ENCODE data around the gene ARHGAP29. TPM values are rescaled to one million over a fixed set of nuclear protein-coding genes. Genes with fewer than 3 reads are reported as not detected.

The ARHGAP29 gene
- total and polyA plus RNA-seq, 2 of the 4 experiments (the other 2 are of a cell fraction), result 19.1 to 30.3 TPM

DNA sequence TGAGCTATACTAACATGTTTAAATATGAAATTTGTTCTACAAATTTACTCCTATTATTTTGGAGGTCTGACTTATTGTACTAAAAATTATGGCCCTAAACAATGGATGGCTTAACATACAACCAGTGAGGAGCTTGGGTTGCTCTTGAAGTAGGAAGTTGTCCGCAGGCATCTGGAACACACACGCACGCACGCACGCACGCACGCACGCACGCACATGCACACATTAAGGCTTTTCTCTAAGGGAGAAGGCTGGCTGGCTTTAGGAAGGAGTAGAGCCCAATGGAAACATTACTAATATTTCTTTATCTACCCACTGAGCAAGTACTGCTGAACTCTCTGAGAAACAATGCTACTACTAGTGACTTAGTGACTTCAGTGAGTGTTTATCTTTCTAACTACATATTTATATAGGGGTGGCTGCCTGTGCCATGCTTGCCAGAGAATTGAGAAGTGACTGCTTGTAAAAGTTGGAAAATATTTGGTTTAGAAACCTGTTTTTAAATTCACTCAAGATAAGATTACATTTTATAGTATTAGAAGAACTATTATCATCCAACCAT is 16.2 kb upstream of the ARHGAP29 start (continued):
- TF ChIP-seq, protein P1, sequence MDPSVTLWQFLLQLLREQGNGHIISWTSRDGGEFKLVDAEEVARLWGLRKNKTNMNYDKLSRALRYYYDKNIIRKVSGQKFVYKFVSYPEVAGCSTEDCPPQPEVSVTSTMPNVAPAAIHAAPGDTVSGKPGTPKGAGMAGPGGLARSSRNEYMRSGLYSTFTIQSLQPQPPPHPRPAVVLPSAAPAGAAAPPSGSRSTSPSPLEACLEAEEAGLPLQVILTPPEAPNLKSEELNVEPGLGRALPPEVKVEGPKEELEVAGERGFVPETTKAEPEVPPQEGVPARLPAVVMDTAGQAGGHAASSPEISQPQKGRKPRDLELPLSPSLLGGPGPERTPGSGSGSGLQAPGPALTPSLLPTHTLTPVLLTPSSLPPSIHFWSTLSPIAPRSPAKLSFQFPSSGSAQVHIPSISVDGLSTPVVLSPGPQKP (IDR thresholded peaks at IDR 0.05; ENCODE audit: borderline replicate concordance, low read depth, low read length), result no peak

DNA sequence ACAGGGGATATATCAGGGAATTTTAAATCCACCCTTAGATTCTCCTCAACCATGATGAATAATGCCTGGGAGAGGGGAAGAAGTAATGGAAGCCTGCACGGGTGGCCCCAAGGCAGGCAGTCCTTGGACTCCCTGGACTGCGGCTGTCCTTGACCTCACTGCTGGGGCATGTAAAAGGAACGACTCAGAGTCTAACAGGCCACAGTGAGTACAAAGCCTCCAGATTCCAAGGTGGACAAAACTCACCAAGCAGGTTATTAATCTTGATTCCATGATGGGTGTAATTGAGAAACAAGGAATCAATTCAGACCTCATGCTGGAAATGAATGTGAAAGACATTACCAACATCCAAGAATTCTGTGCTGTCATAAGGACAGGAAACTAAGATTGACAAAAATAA is 13.0 kb upstream of the ARHGAP29 start:
- Histone ChIP-seq H3K79me1 (ENCODE audit: low read depth in 1 of 2, low read length in 2 of 2) (peaks cover 0 to 11% of the 10 kb centered on the region in 2 experiments; a peak in 2 of 4 replicates), H4K5ac (ENCODE audit: low read depth, low read length) (no peak overlapping the region), H2BK15ac (ENCODE audit: low read depth, low read length) (no peak overlapping the region), H2AFZ (replicated peaks; ENCODE audit: low read length, poor library complexity) (no peak overlapping the region), H3K9me1 (ENCODE audit: insufficient read depth, low read length) (0 out of 2 replicates have a peak, but pooled peaks cover 2% of the 10 kb centered on the region), H3K23ac (ENCODE audit: low read depth, low read length) (no peak overlapping the region), H3K9ac (ENCODE audit: low read depth, low read length) (no peak overlapping the region), H4K8ac (ENCODE audit: low read depth in 2 of 2, low read length in 2 of 2) (no peak overlapping the region), H2AK5ac (ENCODE audit: low read depth, low read length) (no peak overlapping the region), H4K20me1 (ENCODE audit: insufficient read depth, low read length) (no peaks in the 10 kb centered on the region), H2BK5ac (ENCODE audit: low read depth, low read length, poor library complexity, severe bottlenecking) (no peak overlapping the region), H3K18ac (ENCODE audit: low read depth, low read length) (no peak overlapping the region), H2AK9ac (replicated peaks; ENCODE audit: low read depth, low read length, poor library complexity) (no peak overlapping the region), H3K14ac (replicated peaks; ENCODE audit: low read depth, low read length) (no peak overlapping the region), H2BK120ac (ENCODE audit: low read depth, low read length) (no peak overlapping the region), H3K36me3 (ENCODE audit: control insufficient read depth, insufficient read depth, low read length) (no peaks in the 10 kb centered on the region), H2BK20ac (ENCODE audit: low read depth, low read length) (no peak overlapping the region), H3K4me3 (ENCODE audit: insufficient read depth, low read depth, low read length) (no peak overlapping the region), H3K4me1 (ENCODE audit: control insufficient read depth, insufficient read depth, low read length) (peaks cover 2% of the 10 kb centered on the region; the same call in 1 of the 2 replicates), H3K4me2 (ENCODE audit: low read depth, low read length) (no peak overlapping the region), H3K4ac (ENCODE audit: low read depth, low read length) (no peak overlapping the region), H3K27ac (ENCODE audit: insufficient read depth, low read length) (no peak overlapping the region), H4K91ac (ENCODE audit: insufficient read depth, low read depth, low read length) (no peak overlapping the region), H3K56ac (ENCODE audit: extremely low read depth, insufficient read depth, low read length) (no peak overlapping the region), H3K9me3 (ENCODE audit: control insufficient read depth, insufficient read depth, low read length) (no peaks in the 10 kb centered on the region), H3K27me3 (ENCODE audit: control insufficient read depth, insufficient read depth, low read length) (no peaks in the 10 kb centered on the region)
- POLR2A ChIA-PET (ENCODE audit: unreplicated experiment), result no interaction called here
- ATAC-seq (ENCODE audit: low read depth) (no peak), DNase-seq (no peak)
- TF ChIP-seq POLR2A (IDR thresholded peaks at IDR 0.05; ENCODE audit: low read depth, low read length) (no peak), CEBPB (IDR thresholded peaks at IDR 0.05; ENCODE audit: low read depth, low read length) (no peak), MAZ (IDR thresholded peaks at IDR 0.05; ENCODE audit: borderline replicate concordance, low read depth, low read length) (no peak), NFE2L2 (IDR thresholded peaks at IDR 0.05; ENCODE audit: low read depth, low read length) (no peak), MAFK (IDR thresholded peaks at IDR 0.05; ENCODE audit: low read depth, low read length) (no peak), MXI1 (IDR thresholded peaks at IDR 0.05; ENCODE audit: borderline replicate concordance, low read depth, low read length) (no peak), BHLHE40 (IDR thresholded peaks at IDR 0.05; ENCODE audit: low read depth, low read length) (no peak)
- TF ChIP-seq, protein P1 (IDR thresholded peaks at IDR 0.05; ENCODE audit: borderline replicate concordance, low read depth, low read length), result no peak
- TF ChIP-seq, protein P2, sequence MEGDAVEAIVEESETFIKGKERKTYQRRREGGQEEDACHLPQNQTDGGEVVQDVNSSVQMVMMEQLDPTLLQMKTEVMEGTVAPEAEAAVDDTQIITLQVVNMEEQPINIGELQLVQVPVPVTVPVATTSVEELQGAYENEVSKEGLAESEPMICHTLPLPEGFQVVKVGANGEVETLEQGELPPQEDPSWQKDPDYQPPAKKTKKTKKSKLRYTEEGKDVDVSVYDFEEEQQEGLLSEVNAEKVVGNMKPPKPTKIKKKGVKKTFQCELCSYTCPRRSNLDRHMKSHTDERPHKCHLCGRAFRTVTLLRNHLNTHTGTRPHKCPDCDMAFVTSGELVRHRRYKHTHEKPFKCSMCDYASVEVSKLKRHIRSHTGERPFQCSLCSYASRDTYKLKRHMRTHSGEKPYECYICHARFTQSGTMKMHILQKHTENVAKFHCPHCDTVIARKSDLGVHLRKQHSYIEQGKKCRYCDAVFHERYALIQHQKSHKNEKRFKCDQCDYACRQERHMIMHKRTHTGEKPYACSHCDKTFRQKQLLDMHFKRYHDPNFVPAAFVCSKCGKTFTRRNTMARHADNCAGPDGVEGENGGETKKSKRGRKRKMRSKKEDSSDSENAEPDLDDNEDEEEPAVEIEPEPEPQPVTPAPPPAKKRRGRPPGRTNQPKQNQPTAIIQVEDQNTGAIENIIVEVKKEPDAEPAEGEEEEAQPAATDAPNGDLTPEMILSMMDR (conservative IDR thresholded peaks at IDR 0.05; ENCODE audit: low read depth, low read length), result no peak
- CTCF ChIA-PET, result no interaction called here
- in situ Hi-C loops (cut with MboI; ENCODE audit: low sequenced_read_pairs) (no loop called here), intact Hi-C loops (cut with micrococcal nuclease) (no loop called here), dilution Hi-C loops (cut with HindIII; ENCODE audit: low sequenced_read_pairs, unreplicated experiment) (no loop called here)
- WGBS, 2 experiments (ENCODE audit: extremely low coverage in 2 of 2, insufficient read length in 1 of 2), result no CpG with 5 or more reads among the region's 3 CpGs
- no TSS peak for BruUV-seq (replicated peaks)

Measured in IMR-90 (cell line).